Mucosa of stomach (tissue), 1 donor: ENCODE data around the gene AEN.

Experiments used
- H3K27me3 ChIP-seq: one replicate; pipeline ENCODE4 v1.7.0; 2013; ENCODE audit warnings: mild to moderate bottlenecking, low read length; ENCODE audit not compliant: control insufficient read depth, insufficient read depth
- H3K36me3 ChIP-seq: one replicate; pipeline ENCODE4 v1.7.0; 2013; ENCODE audit warnings: low read length; ENCODE audit not compliant: control insufficient read depth, insufficient read depth
- H3K4me1 ChIP-seq: one replicate; pipeline ENCODE4 v1.7.0; 2013; ENCODE audit warnings: mild to moderate bottlenecking, low read length; ENCODE audit not compliant: control insufficient read depth, insufficient read depth
- H3K4me3 ChIP-seq: one replicate; pipeline ENCODE4 v1.7.0; 2013; ENCODE audit warnings: low read length
- H3K9ac ChIP-seq: one replicate; pipeline ENCODE4 v1.7.0; 2013; ENCODE audit warnings: mild to moderate bottlenecking, low read length, moderate library complexity
- H3K9me3 ChIP-seq: one replicate; pipeline ENCODE4 v1.7.0; 2013; ENCODE audit warnings: mild to moderate bottlenecking, low read length, moderate library complexity; ENCODE audit not compliant: control insufficient read depth
- donor health status: Pancreatic carcinoma.

AEN gene

DNA sequence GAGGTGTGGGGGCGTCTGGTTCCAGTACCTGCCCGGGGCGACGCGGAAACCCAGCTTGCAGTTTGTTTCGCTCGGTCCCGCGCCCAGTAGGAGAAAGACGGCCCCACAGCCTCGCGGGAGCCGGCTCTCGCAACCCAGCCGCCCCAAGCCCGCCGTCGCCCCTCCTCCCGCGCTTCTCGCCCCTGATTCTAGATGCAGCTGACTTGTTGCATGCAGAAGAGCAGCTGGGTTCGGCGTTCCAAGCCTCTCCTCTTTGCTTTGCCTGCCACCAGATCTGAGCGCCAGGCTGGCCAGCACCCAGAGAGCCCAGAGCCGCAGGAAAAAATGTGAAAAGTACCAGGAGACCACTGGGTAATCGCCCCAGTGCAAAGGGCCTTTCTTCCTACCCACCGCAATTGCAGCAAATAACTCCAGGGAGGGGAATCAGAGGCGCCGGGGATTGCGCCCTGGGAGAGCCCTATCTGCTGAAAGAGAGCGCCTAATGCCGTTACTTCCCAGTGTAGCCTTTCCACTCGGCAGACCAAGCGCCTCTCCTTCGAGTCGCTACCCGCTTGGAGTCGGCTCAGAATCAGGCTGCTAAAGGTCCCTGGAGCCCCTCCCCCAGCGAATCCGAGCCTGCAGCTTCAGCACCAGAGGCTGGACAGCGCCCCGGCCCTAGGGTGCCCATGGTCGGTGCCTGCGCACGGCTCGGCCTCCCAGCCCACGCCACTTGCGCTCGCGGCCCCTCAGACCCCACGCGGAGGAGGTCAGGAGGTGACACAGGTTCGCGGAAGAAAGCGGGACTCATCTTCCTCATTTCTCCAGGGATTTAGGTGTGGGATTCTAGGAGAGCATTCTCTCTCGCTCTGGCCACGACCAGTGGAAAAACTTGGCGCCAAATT, 15.7 kb upstream of the AEN start:
- H3K4me3 ChIP-seq: no peak overlapping the region
- no peak overlapping the region for H3K9ac ChIP-seq
- H3K27me3 ChIP-seq: peaks cover 51% of the 10 kb centered on the region
- H3K4me1 ChIP-seq: no peaks in the 10 kb centered on the region
- H3K9me3 ChIP-seq: no peaks in the 10 kb centered on the region
- H3K36me3 ChIP-seq: no peaks in the 10 kb centered on the region

DNA sequence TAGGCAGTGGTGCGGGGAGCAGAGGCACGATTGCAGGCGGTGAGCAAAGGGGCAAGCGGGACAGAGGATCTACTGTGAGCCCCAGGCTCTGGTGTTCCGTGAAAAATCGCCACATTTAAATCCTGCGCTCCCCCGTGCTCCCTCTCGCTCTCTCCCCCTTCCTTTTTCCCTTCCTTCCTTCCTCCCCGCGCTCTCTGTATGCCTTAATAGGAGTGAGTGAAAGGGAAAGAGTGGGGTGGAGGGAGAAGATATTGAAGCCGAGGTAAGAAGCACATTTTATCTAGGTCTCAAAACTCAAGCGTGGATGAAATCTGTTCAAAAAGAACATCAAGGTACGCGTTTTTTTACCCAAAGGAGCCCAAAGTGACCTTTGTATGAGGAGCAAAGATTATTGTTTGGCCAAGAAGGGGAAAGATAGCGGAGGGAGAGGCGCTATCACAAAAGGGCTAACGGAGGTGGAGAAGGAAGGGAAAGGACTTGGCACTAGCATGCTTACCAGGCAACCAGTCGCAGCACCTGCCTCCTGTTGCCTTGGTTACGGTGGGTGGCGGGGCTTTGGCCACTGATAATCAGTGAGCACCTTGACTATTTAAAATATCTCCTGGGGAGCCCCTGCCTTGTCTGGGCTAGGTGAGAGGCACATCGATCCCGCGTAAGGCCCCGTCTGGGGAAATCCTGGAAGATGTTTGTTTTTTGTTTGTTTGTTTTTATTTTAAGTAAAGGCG, 14.9 kb upstream of the AEN start:
- Histone ChIP-seq H3K4me3 (no peak overlapping the region), H3K36me3 (no peaks in the 10 kb centered on the region), H3K9me3 (no peaks in the 10 kb centered on the region), H3K27me3 (peaks cover 51% of the 10 kb centered on the region), H3K9ac (no peak overlapping the region), H3K4me1 (no peaks in the 10 kb centered on the region)

DNA sequence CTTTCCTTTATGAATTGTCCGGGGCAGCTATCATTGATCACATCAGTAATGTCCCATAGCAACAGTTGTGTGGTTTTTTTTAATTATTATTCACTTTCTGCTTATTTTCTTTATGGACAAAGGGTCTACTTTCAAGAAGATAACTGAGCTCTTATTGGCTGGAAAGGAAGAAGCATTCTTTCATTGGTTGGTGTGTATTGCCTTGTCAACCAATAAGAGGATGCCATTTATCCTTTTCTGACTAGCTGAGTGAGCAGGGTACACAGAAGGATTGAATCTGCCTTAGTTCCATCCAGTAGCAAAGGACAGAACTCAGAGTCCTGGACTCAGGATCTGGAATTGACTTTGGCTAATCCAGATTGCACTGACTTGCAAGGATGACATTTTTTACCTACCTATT, 13.2 kb upstream of the AEN start:
- peaks cover 51% of the 10 kb centered on the region for H3K27me3 ChIP-seq
- no peak overlapping the region for H3K4me3 ChIP-seq
- no peaks in the 10 kb centered on the region for H3K36me3 ChIP-seq
- no peaks in the 10 kb centered on the region for H3K4me1 ChIP-seq
- no peaks in the 10 kb centered on the region for H3K9me3 ChIP-seq
- no peak overlapping the region for H3K9ac ChIP-seq

DNA sequence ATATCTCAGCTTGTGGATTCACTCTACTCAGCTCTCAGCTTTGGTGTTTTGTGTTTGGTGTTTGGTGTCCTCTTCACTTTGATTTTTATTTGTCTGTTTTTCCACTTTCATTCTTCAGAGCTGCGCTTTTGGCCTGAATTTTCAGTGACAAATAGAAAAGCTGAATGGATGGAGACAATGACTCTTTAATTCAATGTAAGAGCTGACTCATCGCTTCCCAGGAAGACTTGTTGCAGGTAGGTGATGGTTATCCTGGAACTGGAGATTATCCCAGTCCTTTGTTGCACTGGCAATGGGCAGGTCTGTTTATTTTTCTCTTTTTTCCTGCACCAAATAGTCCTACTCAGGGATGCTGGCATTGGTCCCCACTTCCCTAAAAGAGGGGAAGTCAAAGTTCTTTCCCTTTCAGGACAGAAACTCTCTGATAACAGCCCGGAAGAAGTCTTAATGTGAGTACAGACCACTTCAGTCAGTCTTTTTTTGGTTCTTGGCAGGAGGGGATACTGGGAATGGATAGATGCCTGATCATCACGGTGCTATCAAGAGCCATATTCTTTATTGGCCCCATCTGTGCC, 12.4 kb upstream of the AEN start:
- H3K9me3 ChIP-seq: no peaks in the 10 kb centered on the region
- no peak overlapping the region for H3K9ac ChIP-seq
- H3K36me3 ChIP-seq: no peaks in the 10 kb centered on the region
- no peak overlapping the region for H3K4me3 ChIP-seq
- H3K4me1 ChIP-seq: no peaks in the 10 kb centered on the region
- H3K27me3 ChIP-seq: peaks cover 48% of the 10 kb centered on the region

DNA sequence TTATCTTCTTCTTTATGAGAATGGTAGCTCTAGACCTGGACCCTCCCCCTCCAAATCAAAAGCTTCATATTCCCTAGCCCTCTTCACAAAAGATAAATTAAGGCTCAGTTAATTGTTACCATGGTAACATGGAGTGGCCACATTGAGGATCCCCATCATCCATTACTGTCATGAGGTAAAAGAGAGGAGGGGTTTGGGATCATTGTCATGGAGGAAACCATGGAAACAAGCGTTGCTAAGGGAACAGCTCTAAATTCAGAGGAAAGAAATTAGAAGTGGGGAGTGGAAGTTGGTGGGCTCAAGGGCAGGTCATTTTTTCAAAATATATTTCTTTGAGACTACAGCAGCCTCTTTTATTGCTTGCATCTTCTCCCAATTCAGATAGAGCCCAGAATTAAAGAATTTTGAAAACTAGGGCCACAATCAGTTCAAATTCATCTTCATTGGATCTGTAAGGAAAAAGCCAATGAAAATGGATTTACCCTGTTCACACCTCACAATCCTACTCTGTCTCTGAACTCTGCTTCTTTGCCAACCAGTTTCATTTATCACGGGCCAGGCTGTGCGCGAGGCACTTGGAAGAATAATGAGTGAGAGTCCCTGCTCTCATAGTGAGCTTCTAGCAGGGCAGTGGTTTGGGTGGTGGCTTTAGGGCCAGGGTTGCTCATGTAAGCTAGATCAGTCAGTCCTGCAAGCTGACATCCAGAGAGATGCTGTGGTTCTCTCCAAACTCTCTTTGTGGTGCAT, 11.6 kb upstream of the AEN start:
- no peak overlapping the region for H3K9ac ChIP-seq
- no peak overlapping the region for H3K4me3 ChIP-seq
- peaks cover 3% of the 10 kb centered on the region for H3K4me1 ChIP-seq
- no peaks in the 10 kb centered on the region for H3K9me3 ChIP-seq
- H3K36me3 ChIP-seq: no peaks in the 10 kb centered on the region
- peaks cover 40% of the 10 kb centered on the region for H3K27me3 ChIP-seq

DNA sequence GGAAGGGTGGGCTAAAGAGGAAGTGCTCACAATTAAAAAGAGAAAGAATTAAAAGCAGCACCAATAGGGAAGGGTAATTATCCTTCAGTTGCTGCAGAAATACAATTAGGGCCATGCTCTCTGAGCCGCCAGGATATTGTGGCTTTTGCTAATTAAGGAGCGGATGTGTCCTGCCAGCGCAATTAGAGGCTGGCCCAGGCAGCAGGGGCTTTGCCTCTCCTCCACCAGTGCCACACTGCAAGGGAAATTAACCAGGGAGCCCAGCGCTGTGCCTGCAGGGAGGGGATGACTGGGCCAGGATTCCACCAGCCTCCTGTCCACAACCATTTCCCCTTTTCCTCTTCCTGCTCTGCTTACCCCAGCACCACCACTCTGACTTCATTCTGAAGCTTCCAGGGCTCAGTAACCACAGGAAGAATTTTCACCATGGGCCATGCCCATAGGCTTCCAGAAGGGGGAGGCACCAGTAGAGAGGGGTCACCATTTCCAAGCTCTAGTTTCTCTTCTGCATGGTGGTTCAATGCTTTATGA, 10.4 kb upstream of the AEN start:
- H3K4me3 ChIP-seq: no peak overlapping the region
- H3K4me1 ChIP-seq: peaks cover 15% of the 10 kb centered on the region
- H3K9me3 ChIP-seq: no peaks in the 10 kb centered on the region
- peaks cover 27% of the 10 kb centered on the region for H3K27me3 ChIP-seq
- no peak overlapping the region for H3K9ac ChIP-seq
- no peaks in the 10 kb centered on the region for H3K36me3 ChIP-seq

DNA sequence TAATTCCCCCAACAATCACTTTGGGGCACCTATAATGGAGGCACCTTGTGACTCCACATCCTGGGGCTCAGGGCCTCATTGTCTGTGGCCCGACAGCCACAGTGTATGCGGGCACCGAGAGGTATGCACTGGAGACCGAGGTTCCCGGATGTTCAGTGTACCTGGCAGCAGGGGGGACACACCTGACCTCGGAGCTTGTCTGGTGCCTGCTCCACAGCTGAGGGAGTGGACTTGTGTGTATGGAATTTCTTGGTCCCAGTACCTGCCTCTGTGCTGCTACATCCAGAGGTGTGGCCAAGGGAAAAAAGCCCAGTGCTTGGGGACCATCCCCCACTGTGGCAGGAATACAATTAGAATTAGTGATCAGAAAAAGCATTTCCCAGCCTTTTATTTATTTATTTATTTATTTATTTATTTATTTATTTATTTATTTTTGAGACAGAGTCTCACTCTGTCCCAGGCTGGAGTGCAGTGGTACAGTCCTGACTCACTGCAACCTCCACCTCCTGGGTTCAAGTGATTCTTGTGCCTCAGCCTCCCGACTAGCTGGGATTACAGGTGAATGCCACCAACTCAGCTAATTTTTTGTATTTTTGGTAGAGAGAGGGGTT, 8.8 kb upstream of the AEN start:
- peaks cover 21% of the 10 kb centered on the region for H3K4me1 ChIP-seq

DNA sequence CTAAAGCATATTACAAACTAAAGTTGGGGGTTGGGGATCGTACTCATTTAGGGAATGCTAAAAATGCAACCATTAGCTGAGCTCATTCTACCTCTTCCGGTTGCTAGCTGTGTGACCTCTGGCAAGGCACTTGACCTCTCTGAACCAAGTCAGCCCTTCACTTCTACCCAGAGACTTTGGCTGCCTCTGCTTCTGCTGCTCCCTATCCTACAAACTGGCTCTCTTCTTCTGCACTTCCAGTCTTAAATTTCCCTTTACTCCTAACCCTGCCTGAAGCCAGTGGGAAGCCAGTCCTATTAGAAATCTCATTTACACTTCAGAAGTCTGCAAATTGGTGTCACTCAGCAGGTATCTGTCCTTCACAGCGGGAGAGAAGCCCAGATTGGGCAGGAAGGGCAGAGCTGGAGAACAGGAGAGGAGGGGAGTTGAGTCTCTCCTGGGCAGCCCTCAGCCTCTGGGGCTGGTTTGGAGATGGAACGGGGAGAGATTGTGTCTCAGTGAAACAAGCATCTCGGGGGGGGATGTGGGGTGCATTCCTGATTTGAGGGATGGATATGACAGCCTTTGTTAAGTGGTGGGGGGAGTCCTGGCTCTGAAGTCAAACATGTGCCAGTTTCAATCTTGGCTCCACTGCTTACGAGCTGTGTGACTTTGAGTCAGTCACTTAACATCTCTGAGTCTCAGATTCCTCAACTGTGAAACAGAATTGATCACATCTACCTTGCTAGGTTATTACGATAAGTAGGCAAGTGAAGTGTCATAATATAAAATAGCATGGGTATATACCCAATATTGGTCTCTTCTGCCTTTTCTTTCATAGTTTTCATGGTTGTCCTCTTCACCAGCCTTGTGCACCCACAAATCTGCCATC, 7.8 kb upstream of the AEN start:
- Histone ChIP-seq H3K4me3 (no peak overlapping the region), H3K9ac (no peak overlapping the region), H3K27me3 (peaks cover 7% of the 10 kb centered on the region), H3K36me3 (no peaks in the 10 kb centered on the region), H3K4me1 (peaks cover 21% of the 10 kb centered on the region), H3K9me3 (no peaks in the 10 kb centered on the region)

More for the DNA sequence above, 8.8 kb upstream of the AEN start:
- H3K9me3 ChIP-seq: no peaks in the 10 kb centered on the region
- no peak overlapping the region for H3K4me3 ChIP-seq
- H3K36me3 ChIP-seq: no peaks in the 10 kb centered on the region
- no peak overlapping the region for H3K9ac ChIP-seq
- peaks cover 14% of the 10 kb centered on the region for H3K27me3 ChIP-seq

DNA sequence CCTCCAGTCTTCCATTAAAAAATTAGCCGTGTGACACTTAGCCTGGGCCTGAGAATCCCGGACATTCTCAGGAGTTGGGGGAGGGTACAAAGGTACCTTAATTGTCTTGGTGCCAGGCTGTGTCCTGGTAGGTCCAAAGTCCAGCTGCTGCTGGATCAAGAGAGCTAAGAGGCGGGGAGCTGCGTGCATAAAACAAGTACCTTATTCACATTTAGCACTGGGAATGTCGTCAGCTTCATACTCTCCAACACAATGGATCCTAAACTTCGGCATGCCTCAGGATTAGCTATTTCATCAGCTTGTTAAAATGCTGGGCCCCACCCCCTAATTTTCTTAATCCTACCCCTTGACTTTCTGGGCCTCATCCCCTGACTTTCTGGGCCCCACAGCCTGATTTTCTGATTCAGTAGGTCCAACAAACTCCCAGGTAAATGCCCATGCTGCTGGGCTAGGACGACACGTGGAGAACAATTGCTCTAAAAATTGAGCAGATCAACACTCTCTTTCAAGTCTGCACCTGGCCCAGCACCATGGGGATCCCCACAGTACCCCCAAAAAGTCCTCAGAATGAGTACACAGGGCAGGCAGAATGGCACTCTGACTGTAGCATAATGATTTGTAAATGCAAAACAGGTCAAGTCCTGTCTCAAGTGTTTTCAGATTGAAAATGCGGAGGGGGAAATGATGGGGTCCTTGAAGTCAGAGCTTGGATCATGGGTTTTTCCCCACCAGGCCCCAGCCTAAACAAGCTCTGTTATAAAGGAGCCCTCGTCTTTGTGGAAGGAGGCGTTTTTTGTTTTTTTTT, 5.6 kb upstream of the AEN start:
- Histone ChIP-seq H3K9ac (peak overlapping the region; percentile 38), H3K9me3 (no peaks in the 10 kb centered on the region), H3K27me3 (no peaks in the 10 kb centered on the region)

DNA sequence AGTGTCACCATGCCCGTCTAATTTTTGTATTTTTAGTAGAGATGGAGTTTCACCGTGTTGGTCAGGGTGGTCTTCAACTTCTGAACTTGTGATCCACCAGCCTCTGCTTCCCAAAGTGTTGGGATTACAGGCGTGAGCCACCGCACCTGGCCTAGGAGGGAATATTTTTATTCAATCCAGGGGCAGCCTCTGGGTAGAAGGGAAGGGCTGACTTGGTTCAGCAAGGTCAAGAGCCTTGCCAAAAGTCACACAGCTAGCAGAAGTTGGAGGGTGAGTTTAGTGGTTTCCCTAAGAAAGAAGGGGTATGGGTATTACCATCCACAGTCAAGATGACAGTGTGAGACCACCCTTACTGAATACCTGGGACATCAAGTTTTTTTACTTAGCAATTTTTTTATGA, 4.9 kb upstream of the AEN start:
- Histone ChIP-seq H3K9ac (no peak overlapping the region), H3K27me3 (no peaks in the 10 kb centered on the region), H3K9me3 (no peaks in the 10 kb centered on the region), H3K36me3 (no peaks in the 10 kb centered on the region), H3K4me1 (peaks cover 25% of the 10 kb centered on the region), H3K4me3 (no peak overlapping the region)

More for the DNA sequence above, 5.6 kb upstream of the AEN start:
- Histone ChIP-seq H3K4me3 (no peak overlapping the region), H3K4me1 (peaks cover 21% of the 10 kb centered on the region), H3K36me3 (no peaks in the 10 kb centered on the region)
